ENCODE results near the gene VGF.
"Not testable (repeated sequence)": the region's sequence is repeated elsewhere in the genome, so short reads cannot be mapped to it uniquely, and the experiment has no call there.

GRCh38 chr7:101199522-101199921, 34.2 kb upstream of the VGF start:
- TF ChIP-seq CTCF (optimal IDR thresholded peaks at IDR 0.05 in 1 of 3, IDR thresholded peaks at IDR 0.05 in 1 of 3, conservative IDR thresholded peaks at IDR 0.05 in 1 of 3; ENCODE audit: extremely low read depth in 1 of 3, insufficient read depth in 2 of 3, low read length in 3 of 3); EZH2 (IDR thresholded peaks at IDR 0.05; ENCODE audit: low read length): not testable (repeated sequence)
